ENCODE results near the gene MB21D2. TPM values are rescaled to one million over a fixed set of nuclear protein-coding genes. Genes with fewer than 3 reads are reported as not detected.

Gene MB21D2
- polyA plus RNA-seq, 1 donor (not counting 4 experiments of a cell fraction or from before 2014, with no cell fraction given) = 9.0 TPM

DNA sequence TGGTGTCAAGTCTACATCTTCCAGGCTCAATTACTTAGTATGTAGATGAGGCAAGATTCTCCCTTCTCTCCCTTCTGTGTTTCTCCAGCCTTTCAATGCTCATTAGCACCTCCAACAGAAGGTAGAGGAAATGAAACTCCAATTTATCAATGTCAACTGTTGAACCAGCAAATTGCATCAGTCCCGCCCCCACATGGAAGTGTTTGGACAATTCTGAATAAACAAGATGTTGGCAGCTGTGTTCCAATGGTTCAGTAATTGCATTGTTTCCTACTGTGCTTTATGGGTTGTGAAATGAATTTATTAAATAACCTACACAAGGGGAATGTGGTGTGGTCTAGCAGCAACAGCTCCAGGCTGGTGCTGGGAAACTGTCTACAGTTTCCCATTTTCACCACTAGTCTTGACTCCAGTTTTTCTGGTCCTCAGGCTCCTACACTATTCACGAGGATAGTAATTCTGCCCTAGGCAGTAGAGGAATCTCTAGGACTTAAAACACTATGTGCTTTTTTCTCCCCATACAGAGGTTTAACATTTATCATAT, 91.9 kb downstream of the MB21D2 start:
- dilution Hi-C loops (cut with MboI; ENCODE audit: extremely low pct_ligation_motif_present, low sequenced_read_pairs) = no loop called here
- H2AFZ ChIP-seq (ENCODE audit: control insufficient read depth, low read length) = no peak overlapping the region
- no peak overlapping the region for H3K9ac ChIP-seq (ENCODE audit: control insufficient read depth, extremely low read depth, insufficient read depth, low read length)
- H3K27ac ChIP-seq (ENCODE audit: control insufficient read depth, insufficient read depth, low read length) = no peak overlapping the region
- peaks cover 12% of the 10 kb centered on the region for H3K79me2 ChIP-seq (ENCODE audit: control insufficient read depth, insufficient read depth, low read length)
- no peaks in the 10 kb centered on the region for H3K27me3 ChIP-seq (ENCODE audit: control insufficient read depth, extremely low read depth, insufficient read depth, low read length)
- no peak overlapping the region for H3K4me3 ChIP-seq (ENCODE audit: control insufficient read depth in 2 of 3, extremely low read depth in 1 of 3, insufficient read depth in 2 of 3, low read depth in 1 of 3, low read length in 3 of 3)
- H3K4me2 ChIP-seq (ENCODE audit: control insufficient read depth, extremely low read depth, insufficient read depth, low read depth, low read length) = no peak overlapping the region
- no peaks in the 10 kb centered on the region for H4K20me1 ChIP-seq (ENCODE audit: control insufficient read depth, extremely low read depth, insufficient read depth, low read length)
- DNase-seq (ENCODE audit: low read depth, low spot score) = no peak
- no peaks in the 10 kb centered on the region for H3K36me3 ChIP-seq (ENCODE audit: control insufficient read depth in 2 of 2, extremely low read depth in 1 of 2, insufficient read depth in 2 of 2, low read length in 2 of 2)
- FAIRE-seq = no peak
- peaks cover 7% of the 10 kb centered on the region for H3K4me1 ChIP-seq (ENCODE audit: control insufficient read depth, extremely low read depth, insufficient read depth, low read length)
- no peaks in the 10 kb centered on the region for H3K9me3 ChIP-seq (ENCODE audit: control insufficient read depth, low read depth, low read length)
- H3K9me1 ChIP-seq (ENCODE audit: control insufficient read depth, extremely low read depth, insufficient read depth, low read length) = no peaks in the 10 kb centered on the region
- TF ChIP-seq, protein P1, sequence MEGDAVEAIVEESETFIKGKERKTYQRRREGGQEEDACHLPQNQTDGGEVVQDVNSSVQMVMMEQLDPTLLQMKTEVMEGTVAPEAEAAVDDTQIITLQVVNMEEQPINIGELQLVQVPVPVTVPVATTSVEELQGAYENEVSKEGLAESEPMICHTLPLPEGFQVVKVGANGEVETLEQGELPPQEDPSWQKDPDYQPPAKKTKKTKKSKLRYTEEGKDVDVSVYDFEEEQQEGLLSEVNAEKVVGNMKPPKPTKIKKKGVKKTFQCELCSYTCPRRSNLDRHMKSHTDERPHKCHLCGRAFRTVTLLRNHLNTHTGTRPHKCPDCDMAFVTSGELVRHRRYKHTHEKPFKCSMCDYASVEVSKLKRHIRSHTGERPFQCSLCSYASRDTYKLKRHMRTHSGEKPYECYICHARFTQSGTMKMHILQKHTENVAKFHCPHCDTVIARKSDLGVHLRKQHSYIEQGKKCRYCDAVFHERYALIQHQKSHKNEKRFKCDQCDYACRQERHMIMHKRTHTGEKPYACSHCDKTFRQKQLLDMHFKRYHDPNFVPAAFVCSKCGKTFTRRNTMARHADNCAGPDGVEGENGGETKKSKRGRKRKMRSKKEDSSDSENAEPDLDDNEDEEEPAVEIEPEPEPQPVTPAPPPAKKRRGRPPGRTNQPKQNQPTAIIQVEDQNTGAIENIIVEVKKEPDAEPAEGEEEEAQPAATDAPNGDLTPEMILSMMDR (optimal IDR thresholded peaks at IDR 0.05 in 1 of 3, IDR thresholded peaks at IDR 0.05 in 1 of 3, conservative IDR thresholded peaks at IDR 0.05 in 1 of 3; ENCODE audit: extremely low read depth in 1 of 3, insufficient read depth in 2 of 3, low read length in 3 of 3) = peak in 1 of 3 experiments; percentile 2
- TF ChIP-seq EZH2 (IDR thresholded peaks at IDR 0.05; ENCODE audit: low read length) = no peak

DNA sequence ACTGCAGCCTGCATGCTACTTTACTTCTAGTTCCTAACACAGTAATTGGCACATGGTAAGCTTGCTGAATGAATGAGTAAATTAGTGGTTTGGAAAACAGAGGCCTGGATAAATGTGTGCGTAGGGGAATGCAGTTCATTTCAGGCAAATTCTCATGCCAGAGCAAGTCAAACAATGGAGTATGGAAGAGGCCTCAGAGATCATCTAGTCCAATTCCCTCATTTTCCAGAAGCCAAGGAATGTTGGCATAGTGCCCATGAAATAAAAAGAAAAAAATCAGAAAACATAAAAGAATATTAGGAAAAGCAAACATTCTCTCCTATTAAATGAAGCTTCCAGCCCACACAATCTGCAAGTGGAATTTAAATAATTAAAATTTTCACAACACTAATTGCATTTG, 92.4 kb downstream of the MB21D2 start:
- H3K36me3 ChIP-seq (ENCODE audit: control insufficient read depth in 2 of 2, extremely low read depth in 1 of 2, insufficient read depth in 2 of 2, low read length in 2 of 2) = no peaks in the 10 kb centered on the region
- H3K27me3 ChIP-seq (ENCODE audit: control insufficient read depth, extremely low read depth, insufficient read depth, low read length) = no peaks in the 10 kb centered on the region
- FAIRE-seq = no peak
- H2AFZ ChIP-seq (ENCODE audit: control insufficient read depth, low read length) = no peak overlapping the region
- H3K27ac ChIP-seq (ENCODE audit: control insufficient read depth, insufficient read depth, low read length) = no peak overlapping the region
- TF ChIP-seq EZH2 (IDR thresholded peaks at IDR 0.05; ENCODE audit: low read length) = no peak
- TF ChIP-seq, protein P1 (optimal IDR thresholded peaks at IDR 0.05 in 1 of 3, IDR thresholded peaks at IDR 0.05 in 1 of 3, conservative IDR thresholded peaks at IDR 0.05 in 1 of 3; ENCODE audit: extremely low read depth in 1 of 3, insufficient read depth in 2 of 3, low read length in 3 of 3) = no peak
- no peak overlapping the region for H3K4me2 ChIP-seq (ENCODE audit: control insufficient read depth, extremely low read depth, insufficient read depth, low read depth, low read length)
- no peak overlapping the region for H3K4me3 ChIP-seq (ENCODE audit: control insufficient read depth in 2 of 3, extremely low read depth in 1 of 3, insufficient read depth in 2 of 3, low read depth in 1 of 3, low read length in 3 of 3)
- H3K9ac ChIP-seq (ENCODE audit: control insufficient read depth, extremely low read depth, insufficient read depth, low read length) = no peak overlapping the region
- no peaks in the 10 kb centered on the region for H4K20me1 ChIP-seq (ENCODE audit: control insufficient read depth, extremely low read depth, insufficient read depth, low read length)
- H3K9me3 ChIP-seq (ENCODE audit: control insufficient read depth, low read depth, low read length) = no peaks in the 10 kb centered on the region
- dilution Hi-C loops (cut with MboI; ENCODE audit: extremely low pct_ligation_motif_present, low sequenced_read_pairs) = no loop called here
- H3K79me2 ChIP-seq (ENCODE audit: control insufficient read depth, insufficient read depth, low read length) = peaks cover 9% of the 10 kb centered on the region
- H3K4me1 ChIP-seq (ENCODE audit: control insufficient read depth, extremely low read depth, insufficient read depth, low read length) = peaks cover 5% of the 10 kb centered on the region
- no peak for DNase-seq (ENCODE audit: low read depth, low spot score)
- no peaks in the 10 kb centered on the region for H3K9me1 ChIP-seq (ENCODE audit: control insufficient read depth, extremely low read depth, insufficient read depth, low read length)
